Left kidney (tissue), 8 donors: ENCODE measurements around the gene GYPB. TPM values are rescaled to one million over a fixed set of nuclear protein-coding genes. Genes with fewer than 3 reads are reported as not detected.
A peak's percentile ranks its signal among the peaks of the same experiment; 100 is the strongest.
"Not testable (repeated sequence)": the region's sequence is repeated elsewhere in the genome, so short reads cannot be mapped to it uniquely, and the experiment has no call there.

ENCODE experiments used
- DNase-seq: peaks from one replicate; pipeline ENCODE4 v3.0.0-alpha.2; 2013
- long read RNA-seq, 8 donors: transcript quantifications; one replicate each; lab custom pipeline, GENCODE V29; 2026
- polyA plus RNA-seq: library from polyadenylated mRNA; unstranded; fragments of 120-200 nt; gene quantifications from one replicate; pipeline ENCODE4 v1.2.1, GENCODE V29; 2013; ENCODE audit not compliant: insufficient read length

GYPB gene
- polyA plus RNA-seq: 1.7 TPM
- long read RNA-seq, donor 1, partial matches to known transcripts: 0 of 1 reads
- long read RNA-seq, donor 1, other reads (novel, unspliced or antisense): 0 of 1 reads
- long read RNA-seq, donor 2, partial matches to known transcripts: 0 of 1 reads
- long read RNA-seq, donor 2, other reads (novel, unspliced or antisense): 0 of 1 reads
- long read RNA-seq, donor 3, partial matches to known transcripts: 0 of 1 reads
- long read RNA-seq, donor 3, other reads (novel, unspliced or antisense): 0 of 1 reads
- long read RNA-seq, donor 4, partial matches to known transcripts: 0 of 1 reads
- long read RNA-seq, donor 4, other reads (novel, unspliced or antisense): 0 of 1 reads
- long read RNA-seq, donor 5, partial matches to known transcripts: 0 of 2 reads
- long read RNA-seq, donor 5, other reads (novel, unspliced or antisense): 0 of 2 reads
- long read RNA-seq, donor 6: 0 reads
- long read RNA-seq, donor 7, partial matches to known transcripts: 0 of 5 reads
- long read RNA-seq, donor 7, other reads (novel, unspliced or antisense): 0 of 5 reads
- long read RNA-seq, donor 8: 0 reads

DNA sequence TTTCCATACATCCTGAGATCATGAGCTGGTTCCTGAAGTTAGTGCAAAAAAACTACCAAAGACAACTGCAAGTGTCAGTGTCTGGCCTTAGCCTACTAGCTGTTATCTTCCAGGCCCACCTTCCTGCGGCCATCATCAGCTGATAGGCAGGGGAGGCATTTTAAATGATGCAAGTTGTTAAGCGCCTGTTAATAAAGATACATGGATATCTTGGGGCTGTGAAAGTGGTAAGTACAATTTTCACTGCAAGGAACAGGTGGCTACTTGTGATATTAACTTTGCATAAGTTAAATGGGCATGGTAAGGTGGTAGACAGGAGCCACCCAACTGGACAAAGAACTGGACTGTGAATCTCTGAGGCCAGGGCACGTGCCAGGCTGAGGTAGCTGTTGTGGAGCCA, at the start of gene GYPB:
GYPB (minus strand) TSS at position 104 of the 400 bp plus-strand sequence; CDS start at position 11, 93 bp downstream.
- DNase-seq: not testable (repeated sequence)

DNA sequence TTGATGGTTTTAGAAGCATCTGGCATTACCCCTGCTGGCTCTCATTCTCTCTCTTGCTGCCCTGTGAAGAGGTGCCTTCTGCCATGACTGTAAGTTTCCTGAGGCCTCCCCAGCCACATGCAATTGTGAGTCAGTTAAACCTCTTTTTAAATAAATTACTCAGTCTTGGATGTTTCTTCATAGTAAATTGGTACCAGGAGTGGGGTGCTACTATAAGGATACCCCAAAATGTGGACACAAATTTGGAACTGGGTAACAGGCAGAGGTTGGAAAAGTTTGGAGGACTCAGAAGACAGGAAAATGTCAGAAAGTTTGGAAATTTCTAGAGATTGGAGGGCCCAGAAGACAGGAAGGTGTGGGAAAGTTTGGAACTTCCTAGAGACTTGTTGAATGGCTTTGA, 42.4 kb upstream of the GYPB start:
- DNase-seq: not testable (repeated sequence)

DNA sequence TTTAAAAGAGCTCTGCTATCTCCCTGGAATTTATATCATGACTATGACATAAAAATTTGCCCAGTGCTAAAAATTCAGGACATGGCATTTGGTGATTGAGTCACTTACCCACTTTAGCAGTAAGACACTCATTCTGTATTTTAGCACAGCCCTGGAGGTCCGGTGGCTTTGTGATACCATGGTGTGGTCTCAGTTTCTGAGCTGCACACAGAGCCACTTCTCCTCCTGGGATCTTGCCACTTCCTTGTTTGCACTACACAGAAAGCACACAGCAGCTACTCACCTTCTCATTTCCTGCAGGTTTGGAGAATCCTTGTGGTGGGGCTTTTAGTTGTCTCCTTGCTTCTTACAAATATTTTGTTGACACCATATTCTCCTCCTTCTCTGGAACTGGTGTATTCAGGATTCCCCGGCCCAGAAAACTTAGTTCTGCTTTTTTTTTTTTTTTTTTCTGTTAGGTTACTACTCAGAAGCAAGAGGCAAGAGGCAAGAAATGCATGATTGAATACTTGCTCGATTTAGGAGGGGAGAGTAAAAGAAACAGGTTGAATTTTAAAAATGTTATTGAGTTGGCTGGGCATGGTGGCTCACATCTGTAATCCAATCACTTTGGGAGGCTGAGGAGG, 41.2 kb upstream of the GYPB start:
- not testable (repeated sequence) for DNase-seq

DNA sequence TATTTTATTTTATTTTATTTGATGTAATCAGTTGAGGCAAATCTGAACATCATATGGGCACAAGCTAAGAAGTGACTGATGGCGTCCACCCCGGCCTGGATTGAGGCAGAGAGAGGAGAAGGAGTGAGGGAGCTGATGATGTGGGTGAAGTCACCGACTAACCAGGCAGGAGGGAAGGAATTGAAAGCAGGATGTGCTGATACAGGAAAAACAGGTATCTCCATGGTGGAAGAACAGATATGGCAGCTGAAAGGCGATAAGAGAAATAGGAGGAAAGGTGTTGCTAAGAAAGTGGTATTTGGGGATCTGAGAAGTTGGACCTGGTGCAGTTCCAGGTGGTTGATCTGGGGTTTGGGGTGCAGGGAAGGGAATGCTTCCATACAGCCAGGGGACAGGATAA, 37.6 kb upstream of the GYPB start:
- DNase-seq: no peak

DNA sequence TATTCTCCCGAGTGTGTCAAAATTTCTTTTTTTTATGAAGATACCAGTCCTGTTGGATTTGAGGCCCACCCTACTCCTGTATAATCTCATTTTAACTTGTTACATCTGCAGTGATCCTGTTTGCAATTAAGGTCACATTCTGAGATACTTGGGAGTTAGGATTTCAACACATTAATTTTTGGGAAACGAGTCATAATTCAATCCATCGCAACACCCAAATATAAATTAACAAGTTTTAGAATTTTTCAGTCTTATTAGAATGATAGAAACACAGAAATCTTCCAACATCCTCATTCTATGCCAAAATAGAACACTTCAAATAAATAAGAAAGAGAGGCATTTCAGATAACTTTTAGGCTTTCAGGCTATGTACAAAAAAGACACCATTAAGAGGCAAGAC, 36.2 kb upstream of the GYPB start:
- DNase-seq: not testable (repeated sequence)

DNA sequence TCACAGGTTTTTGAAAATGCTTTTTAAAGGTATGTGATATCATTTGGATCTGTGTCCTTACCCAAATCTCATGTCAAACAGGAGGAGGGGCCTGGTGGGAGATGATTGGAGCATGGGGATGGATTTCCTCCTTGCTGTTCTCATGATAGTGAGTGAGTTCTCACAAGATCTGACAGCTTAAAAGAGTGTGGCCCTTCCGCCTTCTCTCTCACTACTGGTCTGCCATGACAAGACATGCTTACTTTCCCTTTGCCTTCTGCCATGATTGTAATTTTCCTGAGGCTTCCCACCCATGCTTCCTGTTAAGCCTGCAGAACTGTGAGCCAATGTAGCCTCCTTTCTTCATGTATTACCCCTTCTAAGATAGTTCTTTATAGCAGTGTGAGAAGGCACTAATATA, 32.3 kb upstream of the GYPB start:
- not testable (repeated sequence) for DNase-seq

DNA sequence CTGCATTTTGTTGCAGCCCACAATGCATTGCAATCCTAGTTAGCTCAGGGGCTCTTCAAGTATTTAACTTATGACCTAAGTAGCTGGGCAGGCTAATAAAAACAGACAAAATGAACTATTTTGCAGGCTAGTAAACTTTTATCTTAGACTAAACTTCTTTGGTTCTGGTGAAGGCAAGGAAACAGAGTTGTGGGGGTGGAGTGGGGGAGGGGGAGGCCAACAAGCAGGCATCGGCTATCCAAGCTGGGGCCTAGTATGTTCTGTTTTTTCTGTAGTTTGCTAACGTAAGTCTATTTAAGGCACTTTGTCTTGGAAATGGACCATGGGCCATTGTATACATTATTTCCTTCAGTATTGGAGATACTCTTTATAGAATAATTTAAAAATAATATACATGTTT, 31.5 kb upstream of the GYPB start:
- not testable (repeated sequence) for DNase-seq

DNA sequence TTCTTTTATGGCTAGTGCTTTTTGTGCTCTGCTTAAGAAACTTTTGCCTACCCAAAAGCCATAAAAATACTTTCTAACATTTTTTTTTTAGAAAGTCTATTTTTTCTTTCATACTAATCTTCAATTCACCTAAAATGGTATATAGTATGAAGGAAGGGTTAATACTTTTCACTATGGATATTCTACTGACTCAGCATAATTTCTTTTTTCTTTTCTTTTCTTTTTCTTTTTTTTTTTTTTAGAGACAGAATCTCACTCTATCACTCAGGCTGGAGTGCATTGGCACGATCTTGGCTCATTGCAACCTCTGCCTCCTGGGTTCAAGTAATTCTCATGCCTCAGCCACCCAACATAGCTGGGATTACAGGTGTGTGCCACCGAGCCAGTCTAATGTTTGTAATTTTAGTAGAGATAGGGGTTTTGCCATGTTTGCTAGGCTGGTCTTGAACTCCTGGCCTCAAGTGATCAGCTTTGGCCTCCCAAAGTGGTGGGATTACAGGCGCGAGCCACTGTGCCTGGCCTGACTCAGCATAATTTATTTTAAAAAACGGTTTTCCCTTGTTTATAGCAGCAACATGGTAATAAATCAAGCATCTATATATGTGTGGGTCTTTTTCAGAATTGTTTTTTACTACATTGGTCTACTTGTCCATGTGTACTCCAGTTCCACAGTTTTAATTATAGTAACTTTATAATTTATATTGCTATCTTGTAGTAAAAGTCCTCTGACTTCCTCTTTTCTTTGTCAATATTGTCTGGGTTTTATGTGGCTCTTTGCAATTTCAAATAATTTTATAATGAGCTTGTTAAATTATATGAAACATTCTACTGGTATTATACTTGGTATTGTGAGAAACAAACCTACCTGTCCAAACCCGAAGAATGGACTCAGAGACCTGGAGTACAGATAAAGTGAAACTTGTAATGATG, 30.6 kb upstream of the GYPB start:
- not testable (repeated sequence) for DNase-seq

DNA sequence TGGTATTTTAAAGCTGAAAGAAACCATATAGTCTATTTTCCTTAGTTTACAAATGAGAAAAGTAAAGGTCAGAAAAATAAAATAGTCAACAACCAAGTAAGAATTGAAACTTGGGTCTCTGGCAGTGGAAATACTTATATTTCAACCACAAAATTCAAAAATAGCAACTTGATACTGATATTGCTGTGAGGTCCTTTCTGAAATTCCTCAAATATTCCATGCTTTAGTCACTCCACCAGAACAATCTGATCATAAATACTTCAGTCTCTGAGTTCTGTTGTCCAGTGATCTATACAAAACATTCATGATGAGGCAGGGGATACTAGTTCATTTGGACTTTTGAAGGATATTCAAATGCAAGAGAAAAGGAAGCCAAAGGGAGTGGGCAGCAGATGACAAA, 25.8 kb upstream of the GYPB start:
- DNase-seq: not testable (repeated sequence)

DNA sequence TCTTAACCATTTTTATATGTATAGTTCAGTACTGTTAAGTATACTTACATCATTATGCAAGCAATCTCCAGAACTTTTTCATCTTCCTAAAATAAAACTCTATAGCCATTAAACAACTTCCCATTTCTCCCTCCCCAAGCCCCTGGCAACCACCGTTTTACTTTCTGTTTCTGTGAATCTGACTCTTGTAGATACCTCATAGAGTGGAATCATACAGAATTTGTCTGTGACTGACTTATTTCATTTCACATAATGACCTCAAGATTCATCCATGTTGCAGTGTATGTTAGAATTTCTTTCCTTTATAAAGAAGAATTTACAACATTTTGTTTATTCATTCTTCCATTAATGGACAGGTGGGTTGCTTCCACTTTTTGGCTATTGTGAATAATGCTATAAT, 13.4 kb upstream of the GYPB start:
- not testable (repeated sequence) for DNase-seq

DNA sequence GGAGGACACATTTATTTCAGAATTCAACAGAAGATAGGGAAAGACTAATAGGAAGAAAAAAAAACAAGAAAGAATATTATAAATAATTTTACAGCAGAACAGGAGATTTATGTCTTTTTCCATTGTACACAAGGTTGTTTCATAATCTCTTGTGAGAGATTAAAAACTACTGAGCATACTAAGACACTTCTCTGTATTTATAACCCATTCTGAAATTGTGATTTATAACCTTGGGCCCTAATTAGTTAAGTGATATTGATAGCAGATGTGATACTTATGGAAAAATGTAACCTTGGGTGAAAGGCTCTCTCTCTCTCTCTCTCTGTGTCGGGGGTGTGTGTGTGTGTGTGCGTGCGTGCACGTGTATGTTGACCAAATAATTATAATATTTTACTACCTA, 12.7 kb upstream of the GYPB start:
- not testable (repeated sequence) for DNase-seq

DNA sequence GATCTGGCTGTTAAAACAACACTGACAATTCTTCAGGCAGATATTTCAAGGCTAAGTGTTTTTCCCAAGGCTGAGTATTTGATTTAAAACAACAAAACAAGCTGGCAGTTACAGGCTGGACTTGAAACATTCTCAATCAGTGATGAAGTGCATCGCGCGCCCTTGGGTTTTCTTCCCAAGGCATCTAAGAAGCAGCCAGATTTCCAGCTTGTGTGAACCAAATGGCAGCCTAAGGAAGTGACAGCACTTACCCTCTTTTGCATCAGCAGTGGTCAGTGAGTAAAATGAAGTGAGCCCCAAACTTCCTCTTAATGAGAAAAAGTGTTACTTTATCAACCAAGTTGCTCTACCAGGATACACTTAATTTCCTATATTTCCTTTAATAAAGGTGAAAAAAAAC, 12.2 kb upstream of the GYPB start:
- not testable (repeated sequence) for DNase-seq

DNA sequence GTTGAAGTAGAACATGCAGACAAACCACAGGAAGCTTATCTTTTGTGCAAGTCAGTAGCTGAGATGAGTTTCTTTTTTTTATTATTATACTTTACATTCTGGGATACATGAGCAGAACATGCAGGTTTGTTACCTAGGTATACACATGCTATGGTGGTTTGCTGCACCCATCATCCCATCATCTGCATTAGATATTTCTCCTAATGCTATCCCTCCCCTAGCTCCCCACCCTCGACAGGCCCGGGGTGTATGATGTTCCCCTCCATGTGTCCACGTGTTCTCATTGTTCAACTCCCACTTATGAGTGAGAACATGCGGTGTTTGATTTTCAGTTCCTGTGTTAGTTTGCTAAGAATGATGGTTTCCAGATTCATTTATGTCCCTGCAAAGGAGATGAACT, 11.5 kb upstream of the GYPB start:
- DNase-seq: not testable (repeated sequence)

DNA sequence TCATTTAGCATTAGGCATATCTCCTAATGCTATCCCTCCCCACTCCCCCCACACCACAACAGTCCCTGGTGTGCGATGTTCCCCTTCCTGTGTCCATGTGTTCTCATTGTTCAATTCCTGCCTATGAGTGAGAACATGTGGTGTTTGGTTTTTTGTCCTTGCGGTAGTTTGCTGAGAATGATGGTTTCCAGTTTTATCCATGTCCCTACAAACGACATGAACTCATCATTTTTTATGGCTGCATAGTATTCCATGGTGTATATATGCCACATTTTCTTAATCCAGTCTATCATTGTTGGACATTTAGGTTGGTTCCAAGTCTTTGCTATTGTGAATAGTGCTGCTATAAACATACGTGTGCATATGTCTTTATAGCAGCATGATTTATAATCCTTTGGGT, 7.5 kb upstream of the GYPB start:
- not testable (repeated sequence) for DNase-seq

DNA sequence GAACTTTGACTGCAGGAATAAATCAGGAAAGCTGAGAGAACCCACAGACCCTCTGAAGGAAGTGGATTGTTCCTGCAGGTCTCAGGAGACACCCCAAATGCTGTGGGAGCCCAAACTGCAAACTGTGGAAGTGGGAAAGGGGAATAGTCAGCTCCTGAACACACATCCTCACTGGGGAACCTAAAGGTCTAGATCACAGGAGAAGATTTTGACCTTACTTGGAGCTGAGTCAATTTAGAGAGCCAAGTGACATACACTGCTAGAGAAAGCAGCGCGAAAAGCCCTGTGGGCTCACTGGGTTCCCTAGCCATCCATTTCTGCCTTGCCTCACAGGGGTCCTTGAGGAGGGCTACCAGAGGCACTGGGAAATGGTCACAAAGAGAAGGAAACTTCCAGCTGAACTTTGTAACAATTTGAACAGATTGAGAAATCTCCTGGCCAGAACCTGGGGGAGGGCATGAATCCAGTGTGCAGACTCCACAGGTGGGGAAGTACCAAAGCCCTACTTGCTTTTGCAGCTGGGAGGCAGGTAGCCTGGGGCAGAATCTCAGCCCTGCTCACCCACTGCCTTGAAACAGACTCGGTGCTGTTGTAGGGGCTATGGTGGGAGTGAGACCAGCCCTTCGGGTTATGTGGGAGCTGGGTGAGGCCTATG, 5.3 kb upstream of the GYPB start:
- not testable (repeated sequence) for DNase-seq

DNA sequence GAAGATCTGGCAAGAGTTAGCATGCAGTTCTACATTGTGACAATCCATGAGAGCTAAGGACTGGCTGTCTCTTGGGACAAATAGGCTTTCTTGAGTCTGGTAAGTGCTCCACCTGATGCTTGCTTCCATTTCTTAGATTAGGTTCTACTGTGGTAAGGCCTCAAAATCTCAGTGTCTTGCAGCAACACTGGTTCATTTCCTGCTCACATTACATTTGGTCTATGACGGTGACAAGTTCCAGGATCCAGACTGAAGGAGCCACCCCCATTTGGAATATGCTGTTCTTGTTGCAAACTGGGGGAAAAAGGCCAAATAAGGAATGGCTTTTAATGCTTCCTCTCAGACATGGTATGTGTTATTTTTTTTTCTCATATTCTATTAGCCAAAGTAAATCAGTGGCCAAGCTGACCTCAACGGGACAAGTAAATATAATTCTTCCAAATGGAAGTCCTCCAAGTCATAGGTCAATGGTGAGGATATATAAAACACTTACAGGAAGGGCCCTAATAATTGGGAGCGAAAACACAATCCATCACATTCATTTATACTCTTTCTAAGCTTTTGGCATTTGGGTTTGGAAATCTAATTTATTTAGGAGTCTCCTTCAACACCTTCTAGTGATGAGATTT, 3.7 kb upstream of the GYPB start:
- DNase-seq: peak; percentile 47

DNA sequence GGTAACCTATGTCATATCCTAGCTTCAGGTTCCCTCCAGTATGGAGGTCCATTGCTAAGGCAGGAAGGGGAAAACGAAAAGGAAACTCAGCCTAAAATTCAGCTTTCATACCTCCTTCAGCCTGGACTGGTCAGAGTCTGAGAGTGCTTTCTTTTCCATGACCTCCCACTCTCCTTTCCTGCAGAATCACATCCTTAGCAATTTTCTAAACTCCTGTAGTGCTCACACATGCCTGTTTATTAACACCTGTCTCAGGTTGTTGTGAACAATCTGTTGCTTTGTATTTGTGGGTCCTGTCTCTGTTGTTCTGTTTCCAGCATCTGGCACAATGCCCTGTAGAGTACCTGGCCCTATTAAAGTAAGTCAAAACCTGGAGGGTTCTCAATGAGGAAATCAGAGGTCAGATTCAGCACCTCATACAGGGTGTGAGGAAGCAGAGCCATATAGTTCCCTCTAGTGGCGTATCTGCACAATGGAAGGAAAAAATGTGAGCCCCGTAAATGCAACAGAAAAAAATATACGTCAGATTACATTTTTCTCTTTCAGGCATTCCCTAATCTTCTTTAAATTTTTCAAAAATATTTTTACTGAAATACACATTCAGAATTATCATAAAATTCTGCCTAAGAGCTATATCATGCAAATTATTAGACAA, 2.3 kb upstream of the GYPB start:
- DNase-seq: peak; percentile 2

DNA sequence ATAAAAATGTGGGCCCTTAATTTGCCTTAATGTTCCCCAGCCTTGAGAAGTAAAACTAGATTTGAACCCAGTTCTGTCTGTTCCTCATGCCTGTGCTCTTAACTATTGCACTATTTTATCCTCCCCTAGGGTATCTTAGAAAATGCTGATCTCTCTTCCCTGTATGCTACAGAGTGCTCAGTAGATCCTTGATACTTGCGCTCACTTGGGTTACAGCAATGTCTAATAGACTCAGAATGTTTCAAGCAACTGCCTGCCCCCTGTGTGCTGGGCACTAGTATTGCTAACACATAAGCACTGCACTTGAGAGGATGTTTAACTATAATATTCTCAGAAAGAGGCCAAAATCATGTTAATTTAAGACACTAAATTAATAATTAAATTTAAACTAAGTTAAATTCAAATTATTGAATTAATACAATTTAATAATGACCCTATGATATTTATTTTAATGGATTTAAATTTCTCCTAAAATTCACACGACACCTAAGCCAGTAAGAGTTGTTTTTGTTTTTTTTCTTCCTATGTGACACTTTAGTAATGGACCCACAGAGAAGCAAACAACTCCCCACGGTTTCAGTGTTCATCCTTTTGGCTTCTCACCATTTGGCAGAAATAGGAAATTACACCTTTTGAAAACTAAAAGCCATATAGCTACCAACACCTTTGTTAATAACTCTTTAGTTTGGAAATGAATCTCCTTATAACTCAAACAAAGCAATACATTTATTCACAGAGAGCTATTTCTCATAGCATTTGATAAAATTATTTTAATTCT, 768 bp downstream of the GYPB start:
- DNase-seq: not testable (repeated sequence)

DNA sequence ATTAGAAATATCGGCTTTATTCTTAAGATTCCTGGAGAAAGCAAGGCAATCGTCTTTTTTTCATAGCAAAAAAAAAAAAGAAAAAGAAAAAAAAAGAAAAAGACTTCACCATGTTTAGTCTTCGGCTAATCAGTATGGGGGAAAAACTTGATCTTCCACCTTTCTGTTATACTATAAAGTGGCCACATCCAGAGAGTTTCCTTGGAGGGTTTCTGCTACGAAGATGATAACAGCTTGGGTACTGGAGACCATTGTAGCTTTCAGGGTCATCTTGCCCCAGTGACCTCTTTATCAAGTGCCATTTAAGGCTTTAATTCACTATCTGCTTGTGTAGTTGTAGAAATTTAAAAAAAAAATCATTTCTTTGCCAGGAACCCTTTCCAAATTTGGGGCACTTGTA, 1.9 kb downstream of the GYPB start:
- not testable (repeated sequence) for DNase-seq
